ENCODE results near the gene RNF10.

DNA sequence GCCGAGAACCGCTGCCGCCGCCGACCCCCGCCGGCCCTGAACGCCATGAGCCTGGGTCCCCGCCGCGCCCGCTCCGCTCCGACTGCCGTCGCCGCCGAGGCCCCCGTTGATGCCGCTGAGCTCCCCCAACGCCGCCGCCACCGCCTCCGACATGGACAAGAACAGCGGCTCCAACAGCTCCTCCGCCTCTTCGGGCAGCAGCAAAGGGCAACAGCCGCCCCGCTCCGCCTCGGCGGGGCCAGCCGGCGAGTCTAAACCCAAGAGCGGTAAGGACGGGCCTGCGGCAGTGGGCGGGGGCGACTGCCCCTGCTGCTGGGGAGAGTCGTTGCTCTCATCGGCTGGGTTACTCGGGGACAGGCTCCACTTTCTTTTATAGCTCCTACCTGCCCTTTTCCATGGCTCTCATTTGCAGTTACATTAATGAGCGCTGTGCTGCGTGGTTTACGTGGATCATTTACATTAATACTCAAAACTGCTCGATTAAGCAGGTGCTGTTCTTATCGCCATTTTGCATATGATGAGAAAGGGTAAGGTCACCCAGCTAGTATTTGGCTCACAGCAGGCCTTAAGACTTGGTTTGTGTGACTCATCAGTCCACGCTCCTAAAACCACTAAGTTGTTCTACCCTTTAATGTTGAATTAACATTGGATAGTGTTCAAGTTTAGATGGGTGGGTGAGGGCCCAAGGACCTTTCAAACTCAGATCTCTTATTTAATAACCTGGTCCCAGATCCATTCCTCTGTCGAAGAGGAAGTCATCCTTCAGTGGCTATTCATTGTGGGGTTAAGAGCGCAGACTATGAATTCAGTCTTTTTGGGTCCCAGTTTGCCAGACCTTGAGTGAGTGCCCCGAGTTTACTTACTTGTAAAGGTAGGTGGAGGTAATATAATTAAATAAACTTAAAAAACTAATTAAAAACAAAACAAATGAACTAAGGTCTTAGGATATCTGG, 823 bp downstream of the RNF10 start:
- TF ChIP-seq KDM1A (IDR thresholded peaks at IDR 0.05) (peak; percentile 81 to 86; a peak in 3 of 4 replicates), POLR2AphosphoS5 (IDR thresholded peaks at IDR 0.05; ENCODE audit: control insufficient read depth, insufficient read depth, low read depth, low read length) (peak; percentile 61; the same call in 1 of the 2 replicates)
- TF ChIP-seq, protein P1, sequence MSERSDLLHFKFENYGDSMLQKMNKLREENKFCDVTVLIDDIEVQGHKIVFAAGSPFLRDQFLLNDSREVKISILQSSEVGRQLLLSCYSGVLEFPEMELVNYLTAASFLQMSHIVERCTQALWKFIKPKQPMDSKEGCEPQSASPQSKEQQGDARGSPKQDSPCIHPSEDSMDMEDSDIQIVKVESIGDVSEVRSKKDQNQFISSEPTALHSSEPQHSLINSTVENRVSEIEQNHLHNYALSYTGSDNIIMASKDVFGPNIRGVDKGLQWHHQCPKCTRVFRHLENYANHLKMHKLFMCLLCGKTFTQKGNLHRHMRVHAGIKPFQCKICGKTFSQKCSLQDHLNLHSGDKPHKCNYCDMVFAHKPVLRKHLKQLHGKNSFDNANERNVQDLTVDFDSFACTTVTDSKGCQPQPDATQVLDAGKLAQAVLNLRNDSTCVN (CRISPR knock-in tag; IDR thresholded peaks at IDR 0.05), result no peak

All from K562 (cell line).